Tibial artery (tissue), 4 donors: ENCODE results near the gene C3.
A peak's percentile ranks its signal among the peaks of the same experiment; 100 is the strongest.

Experiments used
- DNase-seq, 2 donors: peaks; one replicate each; pipeline ENCODE4 v3.0.0-alpha.2; 2019
- H3K27ac ChIP-seq, 2 donors: fragments of 200-600 bp; sonication (generic) in 1 of 2; 1 replicate in 1 of 2; 2 replicates in 1 of 2; pipeline ENCODE4 v1.5.1; 2018 to 2019; ENCODE audit warnings: mild to moderate bottlenecking in 1 of 2
- H3K27me3 ChIP-seq, 2 donors: fragments of 200-600 bp; sonication (generic) in 1 of 2; one replicate each; pipeline versions ENCODE4 v1.5.1 to v1.6.0; 2016 to 2019
- H3K36me3 ChIP-seq, 3 donors: fragments of 200-600 bp; sonication (generic) in 2 of 3; one replicate each; pipeline ENCODE4 v1.5.1; 2016 to 2019; ENCODE audit warnings: mild to moderate bottlenecking in 2 of 3
- H3K4me1 ChIP-seq, 4 donors: fragments of 200-600 bp; sonication (generic) in 2 of 4; 1 replicate in 3 of 4; 2 replicates in 1 of 4; pipeline ENCODE4 v1.5.1; 2016 to 2019
- H3K4me3 ChIP-seq, 2 donors: fragments of 200-600 bp; sonication (generic) in 1 of 2; 1 replicate in 1 of 2; 2 replicates in 1 of 2; pipeline ENCODE4 v1.5.1; 2018 to 2019; ENCODE audit warnings: mild to moderate bottlenecking in 2 of 2
- H3K9me3 ChIP-seq, 3 donors: fragments of 200-600 bp; sonication (generic) in 1 of 3; one replicate each; pipeline ENCODE4 v1.5.1; 2016 to 2019
- intact Hi-C: fragments of 100-400 bp; cut with DNase I; formaldehyde crosslinking; loops from one replicate; pipeline ENCODE4 v1.15.0; 2023; ENCODE audit warnings: low total_unique reads
- TF ChIP-seq, protein P1 (sequence below), 2 experiments: fragments of 200-600 bp in 1 of 2; fragments of 450-650 bp in 1 of 2; IDR thresholded peaks; one replicate each; pipeline ENCODE4 v1.5.1; 2017 to 2019; ENCODE audit warnings: antibody characterized with exemption in 2 of 2, mild to moderate bottlenecking in 1 of 2, moderate library complexity in 1 of 2

Gene C3

DNA sequence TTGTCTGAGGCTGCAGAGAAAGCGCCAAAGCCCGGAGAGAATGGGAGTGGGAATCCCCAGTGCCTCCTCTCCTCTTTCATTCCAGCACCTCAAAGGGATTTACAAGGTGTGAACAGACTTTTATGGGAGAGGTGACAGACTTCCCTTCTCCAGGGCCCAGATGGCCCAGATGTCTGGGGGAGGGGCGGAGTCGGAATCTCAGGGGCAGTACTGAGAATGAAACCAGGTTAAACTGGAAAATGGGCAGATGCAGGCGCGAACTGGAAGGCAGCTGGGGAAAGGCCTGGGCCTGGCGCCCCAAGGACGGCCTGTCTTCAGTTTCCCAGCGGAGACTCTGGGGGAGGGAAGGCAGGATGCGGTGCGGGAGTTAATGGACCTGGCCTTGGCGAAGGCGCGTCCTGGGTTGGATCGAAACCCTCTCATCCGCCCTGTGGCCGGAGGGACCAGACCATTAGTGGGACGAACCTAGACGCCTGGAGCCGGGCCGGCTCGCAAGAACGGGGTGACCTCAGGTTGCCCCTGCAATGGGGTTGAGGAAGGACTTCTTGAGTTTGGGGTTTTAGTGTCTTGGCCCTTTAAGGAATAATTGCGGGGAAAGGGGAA is 18.4 kb upstream of the C3 start:
- Histone ChIP-seq H3K4me3 (peak overlapping the region; percentile 80 to 96), H3K9me3 (no peaks in the 10 kb centered on the region), H3K27me3 (no peaks in the 10 kb centered on the region), H3K4me1 (peaks cover 0 to 59% (median 48%) of the 10 kb centered on the region in 4 donors), H3K36me3 (peaks cover 8 to 27% (median 12%) of the 10 kb centered on the region in 3 donors), H3K27ac (peak overlapping the region; percentile 93)
- peak; percentile 57 to 84 for DNase-seq
- intact Hi-C loops: loop anchor here (10.0 kb wide), 2 partner anchors 126 to 364 kb away; partner anchors contain the start of genes ALKBH7 and PSPN
- TF ChIP-seq, protein P1, sequence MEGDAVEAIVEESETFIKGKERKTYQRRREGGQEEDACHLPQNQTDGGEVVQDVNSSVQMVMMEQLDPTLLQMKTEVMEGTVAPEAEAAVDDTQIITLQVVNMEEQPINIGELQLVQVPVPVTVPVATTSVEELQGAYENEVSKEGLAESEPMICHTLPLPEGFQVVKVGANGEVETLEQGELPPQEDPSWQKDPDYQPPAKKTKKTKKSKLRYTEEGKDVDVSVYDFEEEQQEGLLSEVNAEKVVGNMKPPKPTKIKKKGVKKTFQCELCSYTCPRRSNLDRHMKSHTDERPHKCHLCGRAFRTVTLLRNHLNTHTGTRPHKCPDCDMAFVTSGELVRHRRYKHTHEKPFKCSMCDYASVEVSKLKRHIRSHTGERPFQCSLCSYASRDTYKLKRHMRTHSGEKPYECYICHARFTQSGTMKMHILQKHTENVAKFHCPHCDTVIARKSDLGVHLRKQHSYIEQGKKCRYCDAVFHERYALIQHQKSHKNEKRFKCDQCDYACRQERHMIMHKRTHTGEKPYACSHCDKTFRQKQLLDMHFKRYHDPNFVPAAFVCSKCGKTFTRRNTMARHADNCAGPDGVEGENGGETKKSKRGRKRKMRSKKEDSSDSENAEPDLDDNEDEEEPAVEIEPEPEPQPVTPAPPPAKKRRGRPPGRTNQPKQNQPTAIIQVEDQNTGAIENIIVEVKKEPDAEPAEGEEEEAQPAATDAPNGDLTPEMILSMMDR (IDR thresholded peaks at IDR 0.05): no peak

DNA sequence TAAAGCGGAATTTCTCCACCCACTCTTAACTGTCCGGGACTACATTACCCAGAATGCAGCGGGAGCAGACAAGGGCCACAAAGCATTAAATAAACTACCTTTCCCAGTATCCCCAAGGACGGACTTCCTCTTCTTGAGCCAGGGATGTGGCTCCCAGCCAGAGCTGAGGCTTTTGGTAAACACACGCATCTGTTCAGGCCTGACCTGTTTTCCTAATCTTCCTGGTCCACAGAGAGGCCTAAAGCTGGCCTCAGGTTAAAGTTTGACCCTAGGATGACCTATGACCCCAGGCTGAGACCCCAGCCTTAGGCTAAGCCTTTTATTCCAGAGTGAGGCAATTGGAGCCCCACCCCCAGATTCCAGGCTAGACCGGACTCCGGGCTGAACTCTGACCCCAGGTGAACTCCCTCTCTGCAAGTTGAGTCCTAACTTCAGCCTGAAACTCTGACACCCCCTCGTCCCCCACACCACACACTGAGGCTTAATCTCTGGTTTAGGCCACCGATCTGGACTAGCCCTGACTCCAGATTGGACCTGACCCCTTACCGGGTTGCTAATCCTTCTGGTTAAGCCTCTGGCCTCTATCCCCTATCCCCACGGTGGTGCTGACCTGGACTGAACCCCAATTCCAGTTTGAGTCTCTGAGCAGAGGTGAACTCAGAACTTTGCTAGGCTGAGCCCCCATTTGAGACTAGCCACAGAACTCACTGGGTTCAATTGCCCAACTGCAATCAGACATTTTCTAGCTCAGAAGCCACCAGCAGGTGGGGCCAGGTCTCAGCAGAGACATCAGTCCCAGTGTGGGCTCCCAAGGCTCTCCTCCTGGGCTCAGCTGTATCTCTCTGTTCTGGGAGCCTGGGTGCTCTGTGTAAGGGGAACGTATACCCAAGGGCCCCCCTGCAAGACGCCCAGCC is 17.7 kb upstream of the C3 start:
- TF ChIP-seq, protein P1 (IDR thresholded peaks at IDR 0.05): peak; percentile 66
- Histone ChIP-seq H3K9me3 (no peaks in the 10 kb centered on the region), H3K36me3 (peaks cover 4 to 27% (median 11%) of the 10 kb centered on the region in 3 donors), H3K4me1 (peaks cover 0 to 52% (median 42%) of the 10 kb centered on the region in 4 donors), H3K4me3 (peak overlapping the region; percentile 80 to 96), H3K27me3 (no peaks in the 10 kb centered on the region), H3K27ac (peak overlapping the region; percentile 93)
- intact Hi-C loops: loop anchor here (10.0 kb wide), 2 partner anchors 127 to 363 kb away; partner anchors contain the start of genes ALKBH7 and PSPN
- peak; percentile 92 to 99 for DNase-seq

- Histone ChIP-seq H3K27ac (peak within 1 kb of the TSS; percentile 93 to 97), H3K36me3 (peaks cover 6 to 27% (median 15%) of the 10 kb centered on the region in 3 donors), H3K27me3 (no peaks in the 10 kb centered on the region), H3K9me3 (no peaks in the 10 kb centered on the region), H3K4me1 (peaks cover 0 to 45% (median 36%) of the 10 kb centered on the region in 4 donors), H3K4me3 (peak within 1 kb of the TSS; percentile 78 to 95)
- TF ChIP-seq, protein P1 (IDR thresholded peaks at IDR 0.05): no peak
- intact Hi-C loops: loop anchor here (10.0 kb wide), 2 partner anchors 127 to 363 kb away; partner anchors contain the start of genes ALKBH7 and PSPN
- peak; percentile 100 for DNase-seq
Observed at GRCh38 chr19:6737284-6737872, 16.9 kb upstream of the C3 start, which contains the start of gene GPR108. Gene GPR108, minus strand, starts transcription at chr19:6737580. Its CDS starts 4 bp downstream, at chr19:6737576.

GRCh38 chr19:6736917-6737283 is 16.4 kb upstream of the C3 start:
- no peak for DNase-seq
- H3K4me3 ChIP-seq: peak overlapping the region; percentile 78 to 95
- TF ChIP-seq, protein P1 (IDR thresholded peaks at IDR 0.05): no peak
- no peaks in the 10 kb centered on the region for H3K9me3 ChIP-seq
- intact Hi-C loops: loop anchor here (10.0 kb wide), 2 partner anchors 128 to 362 kb away; partner anchors contain the start of genes ALKBH7 and PSPN
- peak overlapping the region; percentile 90 to 97 for H3K27ac ChIP-seq
- H3K36me3 ChIP-seq: peaks cover 11 to 27% (median 19%) of the 10 kb centered on the region in 3 donors
- H3K27me3 ChIP-seq: no peaks in the 10 kb centered on the region
- peaks cover 0 to 40% (median 31%) of the 10 kb centered on the region in 4 donors for H3K4me1 ChIP-seq
